Right cardiac atrium (tissue), 5 donors: Measurements from ENCODE around the gene DHODH. TPM values are rescaled to one million over a fixed set of nuclear protein-coding genes. Genes with fewer than 3 reads are reported as not detected.

ENCODE experiments used
- ATAC-seq, 2 donors: fragments of 200-7000 bp; cut with Tn5 transposase; one replicate each; pipeline versions ENCODE4 v1.8.0 to v1.9.1; 2020; ENCODE audit warnings: moderate library complexity in 2 of 2, mild to moderate bottlenecking in 1 of 2
- DNase-seq, 3 donors: peaks; one replicate each; pipeline ENCODE4 v3.0.0-alpha.2; 2020
- H3K27ac ChIP-seq: one replicate; pipeline ENCODE4 v1.5.1; 2013; ENCODE audit warnings: mild to moderate bottlenecking, low read length, control low read depth, moderate library complexity
- H3K27me3 ChIP-seq: one replicate; pipeline ENCODE4 v1.6.1; 2013; ENCODE audit not compliant: control insufficient read depth, insufficient read depth
- H3K4me1 ChIP-seq: one replicate; pipeline ENCODE4 v1.6.1; 2013; ENCODE audit warnings: low read length; ENCODE audit not compliant: control insufficient read depth, insufficient read depth
- H3K4me3 ChIP-seq: one replicate; pipeline ENCODE4 v1.5.1; 2013; ENCODE audit warnings: low read length, control low read depth
- H3K9me3 ChIP-seq: one replicate; pipeline ENCODE4 v1.6.1; 2013; ENCODE audit warnings: low read length; ENCODE audit not compliant: control insufficient read depth
- WGBS: extraction: QIAGEN DNeasy Blood & Tissue Kit; methylation state at CpG from one replicate; pipeline ENCODE4 v1.1.7; 2013; 5-methylcytosine and 5-hydroxymethylcytosine counted together
- intact Hi-C, 4 donors: fragments of 100-400 bp; cut with DNase I; formaldehyde crosslinking; loops; one replicate each; pipeline versions ENCODE4 v1.11.0 to v1.14.0; 2022 to 2023
- polyA plus RNA-seq: library from polyadenylated mRNA; stranded (reverse); fragments of 200-250 nt; gene quantifications from one replicate; pipeline ENCODE4 v1.2.3, GENCODE V29; 2013
- total RNA-seq, 4 donors: library from RNA; stranded (reverse); fragmentation: NEBNext Ultra II Directional; extraction: Animal tissue kit (Norgen Biotek cat#: 25700); gene quantifications; one replicate each; pipeline ENCODE4 v1.2.1, GENCODE V29; 2021
- donor health status: healthy with polysubstance abuse.
- donor health status: DM: no; HTN: yes; CAD: no.
- donor health status: DM: no; HTN: no; CAD: no.
- donor health status: DM: no; HTN: yes; CAD: no; lungs with severe emphysema.
- donor health status: DM: yes; HTN: yes; CAD: no.

DHODH gene
- total and polyA plus RNA-seq, 5 donors: 38.9 to 55.7 (median 47.2) TPM

DNA sequence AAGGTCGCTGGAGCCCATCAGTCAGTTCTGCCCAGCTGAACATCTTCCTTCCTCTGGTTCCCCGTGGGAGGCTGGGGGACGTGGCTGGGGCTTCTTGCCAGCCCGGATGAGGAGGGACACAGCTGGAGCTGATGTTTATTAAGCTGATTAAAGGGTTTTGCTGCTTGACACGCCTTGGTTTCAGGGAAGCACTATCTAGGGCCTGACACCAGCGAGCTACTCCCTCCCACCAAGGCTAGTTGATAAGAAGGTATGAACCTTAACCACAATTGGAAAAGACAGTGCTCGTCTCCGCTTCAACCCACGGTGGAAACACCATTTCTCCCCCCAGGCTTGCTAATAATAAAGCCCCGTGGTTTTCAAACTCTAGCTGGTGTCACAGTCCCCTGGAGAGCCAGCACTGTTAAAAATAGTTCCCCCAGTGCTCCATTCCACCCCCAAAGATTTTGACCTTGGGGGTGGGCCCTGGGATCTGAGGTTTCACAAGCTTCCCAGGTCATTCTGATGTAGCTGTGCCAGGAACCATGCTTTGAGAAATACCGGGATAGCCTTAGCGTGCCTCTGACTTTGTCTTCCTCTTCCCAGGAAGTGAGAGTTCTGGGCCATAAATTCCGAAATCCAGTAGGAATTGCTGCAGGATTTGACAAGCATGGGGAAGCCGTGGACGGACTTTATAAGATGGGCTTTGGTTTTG lies 5.5 kb downstream of the DHODH start:
- WGBS: 19% methylated on average over 15 of the region's 15 CpGs
- peak; percentile 60 to 83 (median 80) for DNase-seq
- intact Hi-C loops: loop anchor here in 1 of 4 donors (10.0 kb wide), 1 partner anchor 81 kb away; the partner anchor contains the start of genes DHX38 and TXNL4B
- ATAC-seq: peak; percentile 52 to 83
- Histone ChIP-seq H3K9me3 (no peaks in the 10 kb centered on the region), H3K4me1 (peaks cover 2% of the 10 kb centered on the region), H3K27ac (peak overlapping the region; percentile 88), H3K4me3 (peak overlapping the region; percentile 36), H3K27me3 (no peaks in the 10 kb centered on the region)

DNA sequence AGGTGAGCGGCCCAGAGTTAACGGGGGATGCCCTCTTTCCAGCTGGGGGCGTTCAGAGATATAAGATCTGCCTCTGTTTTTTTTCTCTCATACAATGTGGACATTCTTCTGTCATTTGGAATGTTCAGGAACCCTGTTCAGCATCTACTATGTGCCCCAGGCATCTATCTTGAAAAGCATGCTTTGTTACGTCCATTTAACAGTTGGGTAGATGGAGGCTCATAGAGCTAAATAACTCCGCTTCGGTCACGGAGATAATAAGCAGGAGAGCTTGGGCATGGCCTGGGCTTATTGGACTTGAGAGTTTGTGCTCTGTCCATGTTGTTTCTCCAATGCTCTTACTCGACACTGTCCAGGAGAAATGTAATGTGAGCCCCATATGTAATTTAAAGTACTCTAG lies 6.1 kb downstream of the DHODH start:
- Histone ChIP-seq H3K27me3 (no peaks in the 10 kb centered on the region), H3K9me3 (no peaks in the 10 kb centered on the region), H3K4me3 (peak overlapping the region; percentile 36), H3K4me1 (peaks cover 2% of the 10 kb centered on the region), H3K27ac (peak overlapping the region; percentile 88)
- 69% methylated on average over 8 of the region's 8 CpGs for WGBS
- intact Hi-C loops: loop anchor here in 1 of 4 donors (10.0 kb wide), 1 partner anchor 80 kb away; the partner anchor contains the start of genes DHX38 and TXNL4B
- DNase-seq (no peak), ATAC-seq (no peak)

DNA sequence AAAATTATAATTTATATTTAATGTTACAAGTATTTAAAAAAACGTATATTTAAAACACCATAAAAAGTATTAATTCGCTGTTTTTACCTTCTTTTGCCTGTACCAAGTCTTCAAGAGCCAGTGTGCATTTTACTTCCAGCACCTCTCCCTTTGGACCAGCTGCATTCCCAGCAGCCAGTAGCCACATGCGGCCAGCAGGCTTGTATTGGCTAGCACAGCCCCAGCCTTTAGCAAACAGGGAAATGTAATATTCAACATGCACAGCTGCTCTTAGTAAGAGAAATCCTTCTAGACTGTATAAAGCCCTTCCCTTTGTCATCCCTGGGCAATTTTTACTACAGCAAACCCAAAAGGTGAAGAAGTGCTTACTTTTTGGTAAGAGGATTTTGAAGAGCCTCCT lies 6.6 kb downstream of the DHODH start:
- ATAC-seq (no peak), DNase-seq (no peak)
- Histone ChIP-seq H3K27ac (peak overlapping the region; percentile 13), H3K27me3 (no peaks in the 10 kb centered on the region), H3K4me3 (peak overlapping the region; percentile 36), H3K9me3 (no peaks in the 10 kb centered on the region), H3K4me1 (peaks cover 2% of the 10 kb centered on the region)
- intact Hi-C loops: loop anchor here in 1 of 4 donors (10.0 kb wide), 1 partner anchor 80 kb away; the partner anchor contains the start of genes DHX38 and TXNL4B
- WGBS: 82% methylated on average over 3 of the region's 3 CpGs

DNA sequence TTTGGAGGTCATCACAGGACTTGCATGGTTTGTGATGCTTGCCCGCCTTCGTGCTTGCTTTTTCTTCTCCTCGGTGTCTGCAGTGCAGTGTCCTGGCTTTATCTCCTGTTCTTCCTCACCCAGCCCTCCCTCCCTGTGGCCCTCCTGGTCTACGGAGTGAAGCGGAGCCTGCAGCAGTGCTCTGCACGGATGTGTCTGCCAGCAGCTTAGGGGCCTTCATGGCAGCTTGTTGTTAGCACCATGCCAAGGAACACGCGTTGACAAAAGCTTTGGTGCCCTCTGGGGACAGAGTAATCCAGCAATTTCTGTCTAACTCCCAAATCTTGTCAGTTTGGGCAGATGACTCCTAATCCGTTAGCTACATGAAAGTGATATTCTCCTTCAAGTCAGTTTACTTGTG lies 9.9 kb downstream of the DHODH start:
- WGBS: 54% methylated on average over 9 of the region's 9 CpGs
- intact Hi-C loops: loop anchor here in 1 of 4 donors (10.0 kb wide), 1 partner anchor 76 kb away; the partner anchor contains the start of genes DHX38 and TXNL4B
- Histone ChIP-seq H3K27ac (peak overlapping the region; percentile 8), H3K27me3 (no peaks in the 10 kb centered on the region), H3K9me3 (no peaks in the 10 kb centered on the region), H3K4me1 (peaks cover 2% of the 10 kb centered on the region), H3K4me3 (no peak overlapping the region)
- ATAC-seq: peak; percentile 31 to 56
- peak in 1 of 3 donors; percentile 70 for DNase-seq

DNA sequence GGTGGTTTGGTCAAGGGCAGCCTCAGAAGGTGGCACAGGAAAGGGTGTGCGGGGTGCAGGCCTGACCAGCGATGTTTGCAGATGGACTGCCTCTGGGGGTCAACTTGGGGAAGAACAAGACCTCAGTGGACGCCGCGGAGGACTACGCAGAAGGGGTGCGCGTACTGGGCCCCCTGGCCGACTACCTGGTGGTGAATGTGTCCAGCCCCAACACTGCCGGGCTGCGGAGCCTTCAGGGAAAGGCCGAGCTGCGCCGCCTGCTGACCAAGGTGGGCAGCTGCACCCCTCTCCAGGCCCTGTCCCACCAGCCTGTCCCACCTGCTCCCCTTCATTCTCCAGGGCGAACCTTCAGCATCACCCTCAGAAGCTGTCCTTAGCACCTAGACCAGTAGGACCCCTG lies 12.5 kb downstream of the DHODH start:
- 74% methylated on average over 15 of the region's 15 CpGs for WGBS
- Histone ChIP-seq H3K27ac (no peak overlapping the region), H3K27me3 (no peaks in the 10 kb centered on the region), H3K4me1 (peaks cover 2% of the 10 kb centered on the region), H3K9me3 (no peaks in the 10 kb centered on the region), H3K4me3 (no peak overlapping the region)
- peak in 1 of 3 donors; percentile 52 for DNase-seq
- no peak for ATAC-seq
- intact Hi-C loops: no loop called here

DNA sequence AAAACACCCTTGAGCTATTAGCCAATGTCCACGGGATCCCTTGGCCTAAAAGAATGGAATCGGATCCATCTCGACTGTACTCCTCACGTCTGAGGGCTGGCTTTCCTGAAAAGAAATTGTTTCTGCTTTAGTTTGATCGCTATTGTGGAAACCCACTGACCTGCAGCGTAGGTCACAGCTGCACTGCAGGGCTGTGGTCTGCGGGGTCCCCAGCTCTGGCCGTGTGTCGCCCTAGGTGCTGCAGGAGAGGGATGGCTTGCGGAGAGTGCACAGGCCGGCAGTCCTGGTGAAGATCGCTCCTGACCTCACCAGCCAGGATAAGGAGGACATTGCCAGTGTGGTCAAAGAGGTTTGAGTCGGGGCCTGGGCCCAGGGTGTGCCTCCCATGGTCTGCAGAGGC lies 13.6 kb downstream of the DHODH start:
- peaks cover 2% of the 10 kb centered on the region for H3K4me1 ChIP-seq
- no peak overlapping the region for H3K27ac ChIP-seq
- H3K9me3 ChIP-seq: no peaks in the 10 kb centered on the region
- ATAC-seq (no peak), DNase-seq (no peak)
- H3K27me3 ChIP-seq: no peaks in the 10 kb centered on the region
- H3K4me3 ChIP-seq: no peak overlapping the region
- WGBS: 95% methylated on average over 13 of the region's 13 CpGs
- intact Hi-C loops: no loop called here

DNA sequence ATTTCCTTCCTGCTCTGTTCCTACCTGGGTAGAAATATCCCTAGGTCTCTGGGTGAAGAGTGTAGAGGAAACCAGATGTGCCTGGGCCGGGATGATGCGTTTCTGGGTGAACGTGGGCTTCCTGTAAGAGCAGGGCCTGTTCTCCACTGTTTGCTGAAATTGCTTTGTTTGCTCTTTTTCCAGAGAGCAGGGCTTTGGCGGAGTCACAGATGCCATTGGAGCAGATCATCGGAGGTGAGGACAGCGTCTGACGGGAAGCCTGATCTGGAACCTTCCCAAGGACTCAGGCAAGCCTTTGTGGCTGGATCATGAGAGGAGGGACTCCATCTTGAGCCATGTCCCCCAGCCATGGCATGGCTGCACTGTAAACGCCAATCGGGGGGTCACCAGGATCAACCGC lies 15.4 kb downstream of the DHODH start:
- ATAC-seq: no peak
- WGBS: 78% methylated on average over 10 of the region's 10 CpGs
- intact Hi-C loops: no loop called here

DNA sequence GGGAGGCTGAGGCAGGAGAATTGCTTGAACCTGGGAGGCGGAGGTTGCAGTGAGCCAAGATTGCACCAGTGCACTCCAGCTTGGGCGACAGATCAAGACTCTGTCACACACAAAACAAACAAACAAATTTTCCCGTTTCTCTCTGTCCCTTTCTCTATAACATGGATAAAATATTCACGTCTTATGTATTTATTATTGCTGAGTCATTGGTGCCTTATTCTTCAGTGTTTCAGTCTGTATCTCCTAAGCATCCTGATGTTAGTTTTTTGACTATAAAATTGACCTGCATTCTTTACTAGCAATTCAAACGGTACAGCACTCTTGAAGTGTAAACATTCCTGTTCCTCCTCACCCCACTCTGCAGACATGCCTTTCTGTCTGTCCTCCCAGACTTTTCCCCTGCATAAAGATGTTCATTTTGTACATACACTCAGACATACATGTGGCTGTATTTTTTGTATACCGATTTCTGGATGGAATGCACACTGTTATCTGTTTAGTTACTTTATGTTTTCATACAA lies 16.4 kb downstream of the DHODH start:
- Histone ChIP-seq H3K9me3 (no peaks in the 10 kb centered on the region), H3K4me1 (no peaks in the 10 kb centered on the region), H3K27me3 (no peaks in the 10 kb centered on the region), H3K4me3 (no peak overlapping the region), H3K27ac (no peak overlapping the region)
- intact Hi-C loops: no loop called here
- WGBS: 77% methylated on average over 6 of the region's 6 CpGs
- ATAC-seq (no peak), DNase-seq (no peak)

More for the DNA sequence above, 15.4 kb downstream of the DHODH start:
- H3K27ac ChIP-seq: no peak overlapping the region
- H3K4me3 ChIP-seq: no peak overlapping the region
- H3K9me3 ChIP-seq: no peaks in the 10 kb centered on the region
- H3K27me3 ChIP-seq: no peaks in the 10 kb centered on the region
- no peaks in the 10 kb centered on the region for H3K4me1 ChIP-seq
- no peak for DNase-seq

DNA sequence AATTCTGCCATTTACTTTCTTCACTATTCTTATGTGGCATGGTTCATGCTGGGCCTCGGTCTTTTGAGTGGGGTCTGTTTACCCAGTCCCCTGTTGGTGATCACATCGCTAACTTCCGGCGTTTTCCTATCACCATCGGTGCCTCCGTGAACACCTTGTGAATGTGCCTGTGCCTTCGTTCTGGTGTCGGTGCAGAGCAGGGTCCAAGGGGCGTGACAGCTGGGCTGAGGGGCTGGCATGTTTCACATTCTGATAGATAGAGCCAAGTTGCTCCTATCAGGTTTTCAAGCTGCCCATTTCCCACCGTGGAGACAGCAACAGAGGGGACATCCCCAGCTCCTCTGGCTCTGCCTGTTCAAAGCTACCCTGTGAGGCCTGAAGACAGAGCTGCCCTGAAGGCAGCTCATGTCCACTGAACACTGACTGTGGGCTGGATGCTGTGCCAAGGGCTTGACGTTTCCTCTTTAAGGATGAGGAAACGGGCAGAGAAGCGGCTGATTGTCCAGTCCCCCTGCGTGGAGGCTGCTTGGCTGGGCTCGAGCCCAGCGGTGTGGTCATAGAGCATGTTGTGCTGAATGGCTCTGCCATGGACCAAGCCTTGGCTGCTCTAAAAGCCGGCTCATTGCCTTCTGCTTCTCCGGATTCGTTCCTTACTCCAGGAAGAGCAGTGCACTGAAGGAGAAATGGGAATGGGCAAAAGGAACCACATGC lies 17.0 kb downstream of the DHODH start:
- 80% methylated on average over 19 of the region's 19 CpGs for WGBS
- H3K27ac ChIP-seq: no peak overlapping the region
- no peaks in the 10 kb centered on the region for H3K4me1 ChIP-seq
- no peaks in the 10 kb centered on the region for H3K9me3 ChIP-seq
- peak in 1 of 2 donors; percentile 9 for ATAC-seq
- no peaks in the 10 kb centered on the region for H3K27me3 ChIP-seq
- no peak overlapping the region for H3K4me3 ChIP-seq
- DNase-seq: peak in 1 of 3 donors; percentile 47
- intact Hi-C loops: no loop called here

DNA sequence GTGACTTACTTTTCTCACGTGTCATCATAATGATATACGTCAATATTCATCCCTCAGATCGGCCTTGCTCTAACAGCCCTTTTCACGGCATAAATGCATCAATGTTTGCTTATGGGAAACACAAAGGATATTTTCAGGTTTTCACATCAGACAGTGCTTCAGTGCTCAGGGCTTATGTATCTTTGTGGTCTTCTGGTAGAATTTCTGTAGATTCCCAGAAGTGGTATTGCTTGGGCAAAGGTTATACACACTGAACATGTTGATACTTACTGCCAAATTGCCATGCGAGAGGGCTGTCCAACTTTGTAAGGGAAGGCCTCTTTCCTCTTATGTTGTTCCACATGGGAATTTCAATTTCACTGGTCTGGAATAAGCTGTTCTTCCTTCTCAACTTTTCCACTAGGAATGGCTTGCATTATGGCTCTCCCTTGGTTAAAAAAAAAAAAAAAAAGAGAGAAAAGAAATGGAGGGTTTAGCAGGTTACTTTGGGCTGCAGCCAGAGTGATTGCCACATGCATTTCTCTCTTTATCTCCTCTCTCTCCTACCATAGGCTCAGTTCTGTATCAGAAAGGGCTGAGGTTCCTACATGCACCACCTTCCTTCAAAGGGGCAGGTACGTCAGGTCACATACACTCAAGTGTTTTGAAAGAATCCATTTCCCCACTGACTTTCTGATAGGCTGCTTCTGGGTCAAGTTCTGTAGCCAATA lies 19.3 kb downstream of the DHODH start:
- Histone ChIP-seq H3K4me1 (no peaks in the 10 kb centered on the region), H3K4me3 (no peak overlapping the region), H3K9me3 (no peaks in the 10 kb centered on the region), H3K27ac (no peak overlapping the region), H3K27me3 (no peaks in the 10 kb centered on the region)
- intact Hi-C loops: no loop called here
- DNase-seq: no peak
- WGBS: 92% methylated on average over 6 of the region's 6 CpGs
- ATAC-seq: no peak
